HG02852 (cell line): ENCODE measurements around the gene SLFN13.
"Not testable (repeated sequence)": the region's sequence is repeated elsewhere in the genome, so short reads cannot be mapped to it uniquely, and the experiment has no call there.

Source experiments
- ATAC-seq: cut with Tn5 transposase; IDR thresholded peaks from one replicate; pipeline ENCODE4 v1.9.1; 2021; ENCODE audit warnings: mild to moderate bottlenecking, moderate library complexity; ENCODE audit not compliant: unreplicated experiment

Gene SLFN13

DNA sequence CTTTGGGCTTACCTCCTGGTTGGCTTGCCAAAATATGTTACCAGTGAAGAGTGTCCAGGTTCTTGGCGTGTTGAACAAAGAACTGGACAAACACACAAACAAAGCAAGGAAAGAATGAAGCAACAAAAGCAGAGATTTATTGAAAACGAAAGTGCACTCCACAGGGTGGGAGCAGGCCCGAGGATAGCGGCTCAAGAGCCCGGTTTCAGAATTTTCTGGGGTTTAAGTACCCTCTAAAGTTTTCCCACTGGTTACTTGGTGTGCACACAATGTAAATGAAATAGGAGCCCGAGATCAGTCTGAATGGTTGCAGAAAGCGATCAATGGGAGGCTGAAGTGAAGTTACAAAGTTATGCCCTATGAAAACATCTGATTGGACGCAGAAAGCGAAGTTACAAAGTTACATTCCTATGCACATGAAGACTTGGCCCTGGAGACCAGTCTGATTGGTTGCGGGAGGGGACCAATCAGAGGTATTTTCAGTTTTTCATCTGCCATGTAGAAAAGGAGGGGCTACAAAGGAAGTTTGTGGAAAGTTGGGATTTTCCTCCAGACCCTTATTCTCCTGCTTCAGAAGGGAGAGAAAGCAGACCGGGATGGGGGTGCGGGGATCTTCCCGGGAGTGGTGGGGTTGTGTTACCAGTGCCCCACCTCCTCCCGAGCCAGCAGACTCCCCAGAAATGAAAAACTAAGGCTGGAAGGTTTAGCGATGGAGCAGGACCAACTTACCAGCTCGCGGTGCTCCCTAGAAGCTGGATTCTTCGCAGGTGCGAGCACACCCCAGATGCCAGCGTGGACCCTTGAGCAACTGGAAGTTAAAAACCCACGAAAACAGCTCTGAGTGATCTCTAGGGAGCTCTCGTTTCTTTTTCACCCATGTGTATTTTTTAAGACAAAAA, 16.1 kb downstream of the SLFN13 start, which contains the start of gene SLFN12:
Gene SLFN12 (minus strand): TSS at position 325 of the 899 bp plus-strand sequence. CDS start 9,472 bp downstream, outside the sequence.
- ATAC-seq, result peak; percentile 85

DNA sequence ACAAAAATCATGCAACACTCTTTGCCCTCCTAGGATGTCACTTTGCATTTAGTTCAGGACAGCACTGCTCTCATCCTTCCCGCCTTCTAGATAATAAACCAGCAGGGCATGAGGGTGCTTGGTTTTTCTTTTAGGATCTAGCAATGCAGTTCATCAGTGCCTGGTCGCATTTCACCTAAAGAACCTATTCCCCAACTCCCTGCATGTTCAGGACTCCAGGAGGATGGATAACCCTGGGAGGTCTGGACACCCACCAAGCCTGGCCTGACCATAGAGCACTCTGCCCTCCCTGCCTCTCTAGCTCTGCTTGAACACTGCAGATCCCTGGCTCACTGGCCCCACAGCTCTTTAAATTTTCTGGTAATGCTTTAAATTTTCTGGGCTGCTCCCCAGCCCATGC, 18.9 kb downstream of the SLFN13 start:
- no peak for ATAC-seq

DNA sequence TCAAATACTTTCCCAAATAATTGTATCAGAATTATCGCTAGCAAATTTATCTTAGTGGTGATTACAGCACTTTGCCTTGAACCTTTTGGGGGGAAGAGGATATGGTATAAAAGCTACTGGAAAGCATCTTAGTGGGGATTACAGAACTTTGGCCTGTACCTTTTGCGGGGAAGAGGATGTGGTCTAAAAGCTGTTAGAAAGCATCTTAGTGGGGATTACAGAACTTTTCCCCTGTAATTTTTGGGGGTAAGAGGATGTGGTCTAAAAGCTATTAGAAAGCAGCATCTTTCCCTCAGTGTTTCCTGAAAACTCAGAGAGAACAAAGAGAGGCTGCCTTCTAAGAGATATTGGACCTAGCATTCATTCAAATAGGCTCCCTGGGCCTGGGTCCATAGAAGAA, 20.3 kb downstream of the SLFN13 start:
- no peak for ATAC-seq

DNA sequence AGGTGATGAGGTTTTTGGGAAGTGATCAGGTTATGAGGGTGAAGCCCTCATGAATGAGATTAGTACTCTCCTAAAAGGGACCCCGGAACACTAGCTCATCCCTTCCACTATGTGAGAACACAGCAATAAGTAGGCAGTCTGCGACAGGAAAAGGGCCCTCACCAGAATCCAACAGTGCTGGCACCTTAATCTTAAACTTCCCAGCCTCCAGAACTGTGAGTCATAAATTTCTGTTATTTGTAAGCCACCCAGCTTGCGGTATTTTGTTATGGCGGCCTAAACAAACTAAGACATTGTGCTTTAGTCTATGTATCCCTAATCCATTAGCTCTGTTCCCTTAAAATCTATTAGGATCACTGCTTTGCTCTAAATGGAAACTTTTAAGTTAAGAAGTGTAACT, 24.8 kb downstream of the SLFN13 start:
- no peak for ATAC-seq

DNA sequence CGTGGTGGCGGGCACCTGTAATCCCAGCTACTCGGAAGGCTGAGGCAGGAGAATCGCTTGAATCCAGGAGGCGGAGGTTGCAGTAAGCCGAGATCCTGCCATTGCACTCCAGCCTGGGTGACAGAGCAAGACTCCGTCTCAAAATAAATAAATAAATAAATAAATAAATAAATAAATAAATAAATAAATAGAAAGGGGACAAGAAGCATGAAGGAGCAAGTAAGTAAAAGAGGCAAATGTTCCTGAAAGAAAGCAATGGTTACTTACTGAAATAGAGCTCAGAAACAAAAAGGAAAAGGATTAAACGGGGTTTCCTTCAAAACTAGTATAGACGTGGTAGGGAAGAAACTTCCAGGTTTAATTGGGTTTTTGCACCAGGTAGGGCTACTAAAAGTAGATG, 27.5 kb downstream of the SLFN13 start:
- not testable (repeated sequence) for ATAC-seq

DNA sequence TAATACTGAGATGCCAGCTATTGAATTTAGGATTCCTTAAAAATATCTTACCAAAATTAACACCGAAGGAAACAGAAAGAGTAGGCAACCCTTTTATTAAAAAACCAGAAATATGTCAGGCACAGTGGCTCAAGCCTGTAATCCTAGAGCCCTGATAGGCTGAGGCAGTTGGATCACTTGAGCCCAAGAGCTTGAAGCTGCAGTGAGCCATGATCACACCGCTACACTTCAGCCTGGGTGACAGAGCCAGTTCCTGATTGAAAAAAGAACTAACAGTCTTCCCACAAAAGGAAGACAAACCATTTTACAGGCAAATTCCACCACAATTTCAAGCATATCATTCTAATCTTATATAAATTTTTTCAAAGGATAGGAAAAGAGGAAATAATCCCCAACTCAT, 31.9 kb downstream of the SLFN13 start:
- ATAC-seq, result no peak

DNA sequence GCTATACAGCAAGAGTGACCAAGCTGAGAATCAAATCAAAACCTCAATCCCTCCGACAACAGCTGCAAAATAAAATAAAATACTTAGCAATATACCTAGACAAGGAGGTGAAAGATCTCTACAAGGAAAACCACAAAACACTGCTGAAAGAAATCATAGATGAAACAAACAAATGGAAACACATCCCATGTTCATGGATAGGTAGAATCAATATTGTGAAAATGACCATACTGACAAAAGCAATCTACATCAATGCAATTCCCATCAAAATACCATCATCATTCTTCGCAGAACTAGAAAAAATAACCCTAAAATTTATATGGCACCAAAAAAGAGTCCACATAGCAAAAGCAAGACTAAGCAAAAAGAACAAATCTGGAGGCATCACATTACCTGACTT, 33.9 kb downstream of the SLFN13 start:
- not testable (repeated sequence) for ATAC-seq

DNA sequence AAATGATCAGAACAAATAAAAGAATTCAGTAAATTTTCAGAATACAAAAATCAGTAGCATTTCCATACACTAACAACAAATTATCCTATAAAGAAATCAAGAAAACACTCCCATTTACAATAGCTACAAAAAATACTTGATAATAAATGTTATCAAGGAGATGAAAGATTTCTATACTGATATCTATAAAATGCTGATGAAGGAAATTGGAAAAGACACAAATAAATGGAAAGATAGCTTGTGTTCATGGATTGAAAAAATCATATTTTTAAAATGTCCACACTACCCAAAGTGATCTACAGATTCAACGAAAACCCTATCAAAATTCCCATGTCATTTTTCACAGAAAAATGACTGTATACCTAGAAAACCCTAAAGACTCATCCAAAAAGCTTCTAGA, 34.3 kb downstream of the SLFN13 start:
- no peak for ATAC-seq

DNA sequence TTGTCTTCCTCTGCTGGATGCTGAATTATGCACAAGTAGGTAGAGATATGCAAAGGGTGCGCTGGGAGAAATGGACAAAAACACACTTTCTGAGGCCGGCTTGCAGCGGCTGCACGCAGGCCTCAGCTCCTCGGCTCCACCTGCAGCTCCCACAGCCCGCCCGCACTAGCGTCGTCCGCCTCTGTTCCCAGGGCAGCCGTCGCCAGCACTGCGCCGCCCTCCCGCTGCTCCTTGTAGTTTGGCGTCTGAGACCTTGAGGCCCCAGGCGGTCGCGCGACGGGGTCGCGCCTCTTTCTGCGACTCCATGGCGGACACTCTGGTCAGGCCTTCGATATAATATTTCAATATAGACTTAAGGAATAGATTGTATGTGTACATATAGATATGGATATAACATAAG, 41.0 kb downstream of the SLFN13 start:
- no peak for ATAC-seq

DNA sequence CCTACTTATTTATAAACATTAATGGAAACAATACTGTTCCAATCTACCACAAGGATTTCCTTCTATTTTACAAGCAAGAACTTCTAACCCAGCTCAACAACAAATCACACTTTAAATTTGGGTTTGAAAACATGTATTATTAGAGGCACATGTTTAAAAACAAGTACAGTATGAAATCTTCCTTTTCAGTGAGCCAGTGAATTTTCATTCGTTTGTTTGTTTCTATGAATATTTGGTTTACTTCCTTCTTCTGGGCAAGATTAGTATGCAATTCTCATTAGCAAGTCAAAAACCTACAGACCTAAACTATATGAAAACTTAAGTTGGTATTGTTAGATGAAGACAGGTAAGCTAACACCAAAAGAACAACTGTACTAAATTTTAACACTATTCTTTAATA, 42.0 kb downstream of the SLFN13 start:
- no peak for ATAC-seq

DNA sequence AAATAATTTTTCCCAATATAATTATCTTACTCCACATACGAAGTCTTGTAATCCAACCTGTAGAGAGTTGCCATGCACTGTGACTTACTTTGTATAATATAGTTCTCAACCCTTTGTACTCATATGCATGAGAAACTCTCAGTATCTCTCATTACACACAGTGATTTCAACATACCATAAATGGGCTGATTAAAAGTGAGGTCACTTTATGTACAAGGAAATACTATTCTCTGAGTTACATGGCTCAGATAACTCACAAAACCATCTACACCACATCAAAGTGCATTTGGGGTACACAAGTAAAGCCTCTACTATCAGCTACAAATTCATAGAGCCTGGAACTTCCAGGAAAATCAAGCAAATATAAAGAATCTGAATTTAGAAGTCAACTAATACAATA, 44.2 kb downstream of the SLFN13 start:
- ATAC-seq, result no peak

DNA sequence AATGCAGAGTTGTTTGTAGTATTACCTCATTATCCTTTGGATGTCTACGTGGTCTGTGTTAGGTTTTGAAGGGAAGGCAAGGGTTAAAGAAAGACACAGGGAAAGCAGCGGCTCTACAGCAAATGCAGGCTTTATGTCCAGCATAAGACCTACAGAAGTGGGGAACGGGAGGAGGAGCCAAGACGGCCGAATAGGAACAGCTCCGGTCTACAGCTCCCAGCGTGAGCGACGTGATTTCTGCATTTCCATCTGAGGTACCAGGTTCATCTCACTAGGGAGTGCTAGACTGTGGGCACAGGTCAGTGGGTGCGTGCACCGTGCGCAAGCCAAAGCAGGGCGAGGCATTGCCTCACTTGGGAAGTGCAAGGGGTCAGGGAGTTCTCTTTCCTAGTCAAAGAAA, 54.8 kb downstream of the SLFN13 start:
- not testable (repeated sequence) for ATAC-seq

DNA sequence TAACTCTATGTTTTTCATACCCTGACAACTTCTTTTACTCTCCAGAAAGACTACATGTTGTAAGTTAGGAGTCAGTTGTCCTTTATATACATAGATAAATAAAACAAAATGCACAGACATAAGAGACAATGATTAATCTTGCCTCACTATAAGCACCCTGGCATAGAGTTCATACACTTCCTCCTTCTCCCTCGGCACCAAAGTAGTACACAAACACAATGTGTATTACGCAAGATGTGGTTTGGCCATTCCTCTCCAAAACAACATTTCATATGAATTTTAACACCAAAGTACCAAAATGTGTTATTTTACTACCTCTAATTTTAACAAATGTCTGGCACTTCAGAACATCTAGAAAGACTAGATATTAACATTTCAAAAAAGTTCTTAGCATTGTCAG, 57.9 kb downstream of the SLFN13 start:
- no peak for ATAC-seq

DNA sequence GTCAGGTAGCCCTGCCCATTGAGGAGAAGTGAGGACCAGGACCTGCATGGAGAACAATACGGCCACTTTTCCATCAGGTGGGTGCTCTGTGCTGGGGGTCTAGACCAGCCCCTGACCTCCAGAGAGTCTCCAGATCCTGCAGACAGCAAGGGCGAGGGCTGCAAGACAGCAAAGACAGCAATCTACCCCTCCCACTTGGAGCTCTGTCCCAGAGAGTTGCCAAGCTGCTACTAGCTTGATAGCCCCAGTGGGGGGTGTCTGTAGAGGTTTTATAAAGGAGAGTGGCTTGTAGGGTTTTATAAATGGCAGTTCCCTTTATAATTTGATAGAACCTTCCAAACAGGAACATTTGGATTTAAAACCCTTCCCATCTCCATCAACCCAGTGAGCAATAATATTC, 58.4 kb downstream of the SLFN13 start:
- no peak for ATAC-seq

DNA sequence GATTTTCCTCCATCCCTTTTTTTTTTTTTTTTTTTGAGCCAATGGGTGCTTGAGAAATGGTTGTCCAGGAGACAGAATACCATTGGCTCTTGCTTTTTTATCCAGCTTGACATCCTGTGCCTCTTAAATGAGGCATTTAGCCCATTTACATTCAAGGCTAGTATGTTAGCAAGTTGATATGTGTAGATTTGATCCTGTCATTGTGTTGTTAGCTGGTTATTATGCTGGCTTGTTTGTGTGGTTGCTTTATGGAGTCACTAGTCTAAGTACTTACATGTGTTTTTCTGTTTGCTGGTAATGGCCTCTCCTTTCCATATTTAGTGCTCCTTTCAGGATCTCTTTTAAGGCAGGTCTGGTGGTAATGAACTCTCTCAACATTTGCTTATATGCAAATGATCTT, 61.1 kb downstream of the SLFN13 start:
- no peak for ATAC-seq
